Left hindlimb (tissue), 1 donor: ENCODE results near the gene XPA.
"Not testable (repeated sequence)": the region's sequence is repeated elsewhere in the genome, so short reads cannot be mapped to it uniquely, and the experiment has no call there.

Source experiments
- DNase-seq: peaks from one replicate; pipeline ENCODE4 v3.0.0-alpha.2; 2018

XPA gene

DNA sequence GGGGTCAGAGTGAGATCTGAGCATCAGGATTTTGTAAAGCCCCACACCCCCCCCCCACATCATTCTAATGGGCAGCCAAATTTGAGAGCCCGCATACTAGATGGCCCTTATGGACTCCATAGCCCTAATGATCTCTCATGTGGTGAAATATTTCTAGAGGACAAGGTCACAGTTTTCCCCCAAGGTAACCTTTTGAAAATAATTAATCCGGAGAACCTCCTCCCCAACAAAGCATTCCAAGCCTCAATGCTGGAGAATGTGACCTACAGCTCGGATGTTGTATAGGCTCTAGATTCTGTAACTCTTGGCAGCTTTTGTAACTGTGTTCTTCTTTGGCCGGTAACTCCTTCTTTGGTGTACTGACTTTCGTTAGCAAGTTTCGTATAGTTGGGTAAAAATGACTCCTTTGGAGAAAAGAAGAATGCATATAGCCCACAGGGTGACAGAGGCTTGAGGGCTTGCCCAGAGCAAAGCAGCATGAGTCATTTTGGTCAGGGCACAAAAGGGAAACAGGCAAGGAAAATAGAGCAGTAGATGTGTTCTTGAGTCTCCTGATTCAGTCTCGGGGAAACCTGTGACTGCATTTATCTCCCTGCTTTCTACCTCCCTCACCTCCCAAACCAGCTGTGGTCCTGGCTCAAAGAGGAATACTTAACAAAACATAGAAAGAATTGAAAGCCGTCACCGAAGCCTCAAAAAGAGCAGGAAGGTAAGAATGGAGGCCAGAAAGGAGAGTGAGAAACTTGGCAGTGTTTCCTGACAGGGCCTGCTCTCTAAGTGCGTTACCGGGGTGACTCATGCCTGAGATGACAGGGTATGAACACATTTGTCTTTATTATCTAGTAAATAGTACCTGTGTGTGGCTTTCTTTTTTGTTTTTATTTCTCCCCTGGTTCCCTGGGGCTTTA lies 6.6 kb upstream of the XPA start:
- no peak for DNase-seq

DNA sequence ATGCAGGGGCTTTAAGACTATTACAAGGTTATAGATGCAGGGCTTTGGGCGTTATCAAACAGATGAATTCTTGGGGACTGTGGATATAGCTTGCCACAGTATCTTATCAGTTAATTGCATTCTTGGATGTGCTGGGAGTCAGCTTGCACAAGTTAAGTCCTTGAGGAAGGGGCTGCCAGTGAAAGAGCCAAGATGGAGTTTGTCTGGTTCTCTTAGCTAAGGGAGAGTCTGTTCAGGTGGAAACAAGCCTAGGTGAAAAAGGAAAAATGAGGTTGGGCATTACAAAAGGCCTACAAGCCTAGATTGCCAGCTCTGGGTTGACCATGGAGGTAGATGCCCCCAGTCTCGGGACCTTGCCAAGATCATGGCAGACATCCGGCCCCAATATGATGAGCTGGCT lies 2.7 kb upstream of the XPA start:
- not testable (repeated sequence) for DNase-seq

GRCh38 chr9:97699281-97699680 lies 2.1 kb upstream of the XPA start:
- DNase-seq, result not testable (repeated sequence)

GRCh38 chr9:97698865-97699264 lies 1.7 kb upstream of the XPA start:
- DNase-seq, result no peak

- DNase-seq, result no peak
Measured at GRCh38 chr9:97697837-97698236, 697 bp upstream of the XPA start.

- DNase-seq, result no peak
Measured at GRCh38 chr9:97695995-97696802, 941 bp downstream of the XPA start.

GRCh38 chr9:97695390-97695789 lies 1.8 kb downstream of the XPA start:
- no peak for DNase-seq

DNA sequence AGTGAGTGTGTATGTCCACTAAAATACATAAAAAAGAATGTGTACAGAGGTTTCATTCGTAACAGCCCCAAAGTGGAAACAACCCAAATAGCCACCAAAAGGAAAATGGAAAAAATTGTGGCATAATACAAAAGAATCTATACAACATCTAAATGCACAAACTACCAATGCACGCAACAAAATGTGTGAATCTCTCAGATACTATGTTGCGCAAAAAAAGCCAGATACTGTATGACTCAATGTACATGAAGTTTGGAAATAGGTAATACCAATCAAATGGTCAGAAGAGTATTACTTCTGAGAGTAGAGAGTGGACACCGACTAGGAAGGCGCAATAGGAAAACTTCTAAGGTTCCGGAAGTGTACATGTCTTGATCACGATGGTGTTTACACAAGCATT lies 2.4 kb downstream of the XPA start:
- DNase-seq, result no peak

- no peak for DNase-seq
Measured at GRCh38 chr9:97689401-97690180, 7.5 kb downstream of the XPA start.

DNA sequence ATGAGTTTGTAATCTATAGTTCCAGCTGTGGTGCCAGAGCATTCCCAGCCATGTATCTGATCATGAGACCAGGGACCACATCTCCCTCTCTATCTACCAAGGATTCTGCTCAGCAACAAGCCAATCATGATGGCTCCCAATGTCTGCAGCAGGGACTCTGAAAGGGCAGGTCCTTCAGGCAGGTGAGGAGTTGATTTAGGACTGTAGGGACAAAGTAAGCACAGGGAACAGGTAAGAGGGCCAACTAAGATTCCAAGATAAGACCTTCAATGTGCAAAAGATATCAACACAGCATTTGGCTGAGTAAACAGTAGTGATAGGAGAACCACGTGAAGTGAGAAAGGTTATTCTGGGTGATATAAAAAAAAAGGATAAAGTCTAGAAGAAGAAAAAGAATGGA lies 8.5 kb downstream of the XPA start:
- no peak for DNase-seq

GRCh38 chr9:97682242-97682641 lies 14.9 kb downstream of the XPA start:
- no peak for DNase-seq

DNA sequence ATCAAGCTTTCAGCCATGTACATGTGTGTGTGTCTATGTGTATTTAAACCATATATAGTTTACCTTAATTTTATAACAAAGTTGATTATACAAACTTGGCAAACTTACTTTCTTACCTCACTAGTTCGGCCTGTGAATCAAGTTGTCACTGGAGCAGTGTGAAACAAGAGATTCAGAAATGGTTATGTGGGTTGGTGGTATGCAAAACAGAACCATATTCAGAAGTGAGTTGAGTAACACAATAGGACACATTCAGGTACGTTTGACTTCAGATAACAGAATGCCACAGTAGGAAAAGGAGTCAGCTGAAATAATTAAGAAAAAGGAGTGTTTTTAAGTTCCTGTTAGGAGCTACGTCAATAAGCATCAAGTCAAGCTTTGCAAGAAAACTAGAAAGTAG lies 21.5 kb downstream of the XPA start:
- no peak for DNase-seq

- no peak for DNase-seq
Measured at GRCh38 chr9:97673922-97674321, 23.2 kb downstream of the XPA start.

GRCh38 chr9:97672403-97672802 lies 24.7 kb downstream of the XPA start:
- DNase-seq, result no peak

- no peak for DNase-seq
Measured at GRCh38 chr9:97670586-97670985, 26.6 kb downstream of the XPA start.

DNA sequence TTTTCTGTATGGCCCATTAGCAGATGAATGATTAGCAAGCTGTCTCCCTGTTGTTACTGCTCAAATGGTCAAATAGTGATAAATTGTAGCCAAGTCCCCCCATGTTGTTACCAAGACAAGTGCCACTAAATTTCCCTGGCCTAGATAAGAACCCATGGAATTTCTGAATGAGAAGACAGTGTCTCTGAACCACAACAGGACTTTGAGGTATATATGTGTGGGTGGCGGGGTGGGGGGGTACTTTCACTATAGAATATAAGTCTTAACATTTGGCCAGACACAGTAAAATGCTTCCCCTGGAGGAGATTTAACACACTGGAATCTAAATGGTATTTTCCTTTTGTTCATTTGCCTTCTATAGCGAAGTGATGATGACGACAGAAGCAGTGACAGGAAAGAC lies 28.7 kb downstream of the XPA start:
- DNase-seq, result no peak

- no peak for DNase-seq
Measured at GRCh38 chr9:97666907-97667686, 30.0 kb downstream of the XPA start.

- no peak for DNase-seq
Measured at GRCh38 chr9:97665742-97666141, 31.4 kb downstream of the XPA start.

GRCh38 chr9:97660847-97661246 lies 36.3 kb downstream of the XPA start:
- no peak for DNase-seq

DNA sequence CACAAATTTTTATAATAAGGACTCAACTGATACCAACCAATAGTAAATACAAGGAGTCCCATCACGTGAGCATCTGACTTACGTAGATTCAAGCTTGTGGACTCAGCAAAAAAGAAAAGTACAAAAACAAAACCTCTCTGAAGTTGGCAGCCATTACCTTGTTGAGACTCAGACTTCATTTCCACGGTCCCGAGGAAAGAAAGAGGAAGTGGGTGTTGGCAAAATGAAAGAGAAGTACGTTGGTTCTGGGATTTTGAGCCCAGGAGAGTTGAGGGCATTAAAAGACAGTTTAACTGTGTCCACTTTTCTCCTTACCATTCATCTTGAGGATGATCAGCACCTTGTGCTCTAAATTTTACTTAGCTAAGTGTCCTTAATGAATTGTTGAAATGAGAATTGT lies 36.8 kb downstream of the XPA start:
- DNase-seq, result no peak

DNA sequence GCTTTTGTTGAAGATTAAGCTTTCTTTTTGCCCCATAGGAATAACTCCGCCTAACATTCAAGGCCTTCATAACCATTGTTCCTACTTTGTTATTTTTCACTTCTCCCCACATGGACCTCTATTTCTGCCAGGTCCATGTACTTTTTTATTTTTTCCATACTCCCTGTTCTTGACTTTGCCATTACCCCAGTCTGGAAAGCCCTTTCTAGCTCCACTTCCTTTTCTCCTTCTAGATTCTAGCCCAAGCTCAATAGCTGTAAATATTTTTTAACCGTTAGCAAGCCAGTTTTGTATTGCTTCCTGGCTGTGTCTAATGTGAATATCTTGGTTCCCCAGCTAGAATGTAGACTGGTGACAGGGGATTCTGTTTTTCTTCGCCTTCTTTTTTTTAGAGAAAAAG lies 37.4 kb downstream of the XPA start:
- DNase-seq, result no peak

DNA sequence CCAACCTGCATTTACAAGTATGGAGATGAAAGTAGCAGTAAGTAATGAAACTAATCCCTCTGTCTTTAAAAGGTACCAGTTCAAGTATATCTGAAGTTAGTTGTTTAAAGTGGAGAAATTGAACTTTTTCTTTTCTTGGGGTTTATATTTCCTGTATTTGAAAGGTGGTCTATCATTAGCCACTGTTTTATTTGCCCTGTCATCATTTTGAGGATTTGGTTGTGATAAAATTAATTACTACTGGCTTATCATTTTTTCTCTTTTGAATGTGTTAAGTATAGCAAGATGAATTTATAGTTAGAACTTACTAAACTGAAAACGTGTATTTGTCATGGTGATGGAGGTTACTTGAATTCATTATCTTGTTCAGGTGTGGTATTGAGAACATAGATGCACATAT lies 38.4 kb downstream of the XPA start:
- DNase-seq, result no peak

DNA sequence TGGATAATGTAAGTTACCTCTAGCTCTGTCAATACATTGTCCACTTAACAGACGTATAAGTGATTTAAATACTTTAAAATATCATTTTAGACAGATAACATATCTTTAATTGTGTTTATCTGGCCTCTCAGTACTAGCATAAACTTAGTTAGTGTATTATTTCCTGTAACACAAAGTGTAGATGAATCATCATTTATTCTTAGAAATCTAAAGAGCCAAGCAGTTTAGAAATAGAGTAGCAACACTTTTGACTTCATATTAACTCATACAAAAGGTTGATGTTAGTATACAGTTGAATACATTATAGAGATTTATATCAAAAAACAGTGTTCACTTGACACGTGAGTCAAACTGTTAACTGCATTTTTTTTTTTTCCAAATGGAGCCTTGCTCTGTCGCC lies 45.5 kb downstream of the XPA start:
- DNase-seq, result no peak
